IPS DF 6.9 (cell line): Measurements from ENCODE around the gene CSNK1G2.

Experiments used
- DNase-seq: peaks from one replicate; pipeline ENCODE4 v3.0.0-alpha.2; 2013; ENCODE audit warnings: low read depth, low spot score
- H3K27ac ChIP-seq: one replicate; pipeline ENCODE4 v1.5.1; 2013; ENCODE audit warnings: low read length, control low read depth
- H3K27me3 ChIP-seq: 2 replicates; pipeline ENCODE4 v1.6.1; 2013; ENCODE audit warnings: mild to moderate bottlenecking, low read length; ENCODE audit not compliant: control insufficient read depth, insufficient read depth
- H3K36me3 ChIP-seq: 2 replicates; pipeline ENCODE4 v1.6.1; 2013; ENCODE audit warnings: low read length; ENCODE audit not compliant: control insufficient read depth, insufficient read depth
- H3K4me1 ChIP-seq: 2 replicates; pipeline ENCODE4 v1.6.1; 2013; ENCODE audit warnings: low read length; ENCODE audit not compliant: control insufficient read depth, insufficient read depth
- H3K4me3 ChIP-seq: 2 replicates; pipeline ENCODE4 v1.5.1; 2013; ENCODE audit warnings: mild to moderate bottlenecking, low read length
- H3K9me3 ChIP-seq: 2 replicates; pipeline ENCODE4 v1.6.1; 2013; ENCODE audit warnings: low read length, inconsistent platforms; ENCODE audit not compliant: control insufficient read depth, insufficient read depth
- WGBS: extraction: QIAGEN DNeasy Blood & Tissue Kit; methylation state at CpG from one replicate; pipeline ENCODE4 v1.1.7; 2013; ENCODE audit warnings: mixed read lengths, missing lambda C conversion rate; ENCODE audit not compliant: insufficient read length, insufficient coverage; 5-methylcytosine and 5-hydroxymethylcytosine counted together

CSNK1G2 gene

DNA sequence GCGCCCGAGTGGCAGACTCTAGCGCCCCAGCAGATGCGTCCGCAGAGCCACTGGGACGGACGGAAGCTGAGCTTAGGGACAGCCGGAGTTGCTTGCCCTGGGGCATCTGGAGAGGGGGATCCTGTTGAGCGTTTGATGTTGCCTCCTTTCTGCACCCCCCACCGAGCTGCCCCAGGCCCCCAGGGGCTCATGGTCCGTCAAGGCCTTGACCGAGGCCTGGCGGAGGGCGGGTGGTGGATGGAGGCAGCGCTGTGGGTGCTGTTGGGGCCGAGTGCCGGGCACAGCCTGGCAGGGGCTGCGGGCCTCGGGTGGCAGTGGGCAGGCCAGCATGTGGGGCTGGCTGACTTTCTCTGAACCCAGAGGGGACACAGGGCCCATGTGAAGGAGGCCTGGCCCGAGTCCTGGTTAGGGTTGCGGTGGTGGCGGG, 2.7 kb downstream of the CSNK1G2 start:
- H3K27me3 ChIP-seq: no peaks in the 10 kb centered on the region
- no peak overlapping the region for H3K27ac ChIP-seq
- no peaks in the 10 kb centered on the region for H3K9me3 ChIP-seq
- H3K4me1 ChIP-seq: peaks cover 10% of the 10 kb centered on the region
- no peak overlapping the region for H3K4me3 ChIP-seq
- no peaks in the 10 kb centered on the region for H3K36me3 ChIP-seq
- WGBS: no CpG with 5 or more reads among the region's 22 CpGs
- no peak for DNase-seq

DNA sequence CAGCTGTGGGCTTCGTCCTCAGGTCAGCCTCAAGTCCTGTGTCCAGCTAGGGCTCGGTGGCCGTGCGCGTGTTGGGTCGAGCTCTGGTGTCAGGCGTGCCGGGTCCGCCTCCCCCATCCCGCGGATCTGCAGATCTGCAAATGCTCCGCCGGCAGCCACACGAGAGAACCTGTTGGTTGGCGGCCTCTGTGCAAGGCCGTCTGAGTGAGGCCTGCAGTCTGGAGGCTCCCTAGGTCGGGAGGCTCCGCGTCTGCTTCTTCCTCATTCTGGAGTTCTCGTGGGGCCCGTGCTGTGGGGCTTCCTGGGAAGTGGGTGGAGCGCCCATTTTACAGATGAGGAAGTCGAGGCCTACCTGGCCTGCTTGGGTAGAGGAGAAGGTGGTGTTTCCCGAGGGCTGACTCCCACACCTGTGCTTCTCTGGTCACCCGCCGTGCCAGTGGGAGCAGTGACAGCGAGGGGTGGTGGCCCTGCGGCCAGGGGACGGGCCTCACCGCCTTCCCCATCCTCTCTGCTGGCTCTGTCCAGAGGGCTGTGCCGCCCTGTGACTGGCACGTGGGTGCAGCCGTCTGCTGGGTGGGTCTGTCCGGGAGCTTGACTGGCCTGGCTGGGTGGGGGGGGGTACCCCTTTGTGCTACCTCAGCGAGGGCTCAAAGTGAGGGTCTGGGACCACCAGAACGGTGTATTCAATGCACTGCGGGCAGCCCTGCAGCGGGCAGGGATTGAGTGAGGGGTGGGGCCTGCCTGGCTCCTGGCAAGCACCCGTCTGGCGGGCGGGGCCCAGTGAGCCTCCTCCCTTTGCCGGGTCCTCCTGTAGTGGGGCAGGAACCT, 3.3 kb downstream of the CSNK1G2 start:
- no peak overlapping the region for H3K4me3 ChIP-seq
- H3K27ac ChIP-seq: no peak overlapping the region

DNA sequence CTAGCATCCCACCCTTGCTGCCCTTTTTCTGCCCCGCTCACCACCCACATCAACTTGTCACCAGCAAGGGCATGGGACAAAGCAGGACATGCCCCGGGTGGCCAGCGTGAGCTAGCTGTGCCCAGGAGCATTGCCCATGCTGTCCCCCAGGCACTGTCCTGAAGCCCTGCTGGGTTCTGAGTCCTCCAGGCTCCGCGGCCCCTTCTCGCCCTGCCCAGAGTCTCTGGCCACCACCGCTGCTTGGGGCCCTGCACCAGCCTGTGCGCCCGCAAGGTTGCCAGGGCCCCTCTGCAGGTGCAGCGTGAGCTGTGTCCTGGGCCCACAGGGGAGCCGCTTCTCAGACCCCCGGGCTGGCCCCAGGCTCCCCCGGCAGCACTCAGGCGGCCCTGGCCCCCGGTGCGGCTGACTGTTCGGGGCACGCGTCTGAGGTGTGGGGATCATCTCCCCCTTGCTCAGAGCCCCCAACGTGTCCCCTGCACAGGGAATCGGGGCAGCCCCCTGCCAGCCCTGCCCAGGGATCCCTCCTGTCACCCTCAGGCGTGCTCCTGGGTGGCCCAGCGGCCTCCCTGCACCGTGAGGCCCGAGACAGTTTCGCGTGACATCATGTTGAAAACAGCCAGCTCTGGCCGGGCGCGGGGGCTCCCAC, 4.1 kb downstream of the CSNK1G2 start:
- DNase-seq: no peak
- H3K4me1 ChIP-seq: peaks cover 10% of the 10 kb centered on the region
- H3K27me3 ChIP-seq: no peaks in the 10 kb centered on the region
- H3K36me3 ChIP-seq: no peaks in the 10 kb centered on the region
- no peak overlapping the region for H3K27ac ChIP-seq
- H3K4me3 ChIP-seq: no peak overlapping the region
- WGBS: no CpG with 5 or more reads among the region's 30 CpGs
- H3K9me3 ChIP-seq: no peaks in the 10 kb centered on the region

More for the DNA sequence above, 3.3 kb downstream of the CSNK1G2 start:
- Histone ChIP-seq H3K36me3 (no peaks in the 10 kb centered on the region), H3K4me1 (peaks cover 10% of the 10 kb centered on the region), H3K9me3 (no peaks in the 10 kb centered on the region), H3K27me3 (no peaks in the 10 kb centered on the region)
- no CpG with 5 or more reads among the region's 42 CpGs for WGBS
- DNase-seq: no peak

DNA sequence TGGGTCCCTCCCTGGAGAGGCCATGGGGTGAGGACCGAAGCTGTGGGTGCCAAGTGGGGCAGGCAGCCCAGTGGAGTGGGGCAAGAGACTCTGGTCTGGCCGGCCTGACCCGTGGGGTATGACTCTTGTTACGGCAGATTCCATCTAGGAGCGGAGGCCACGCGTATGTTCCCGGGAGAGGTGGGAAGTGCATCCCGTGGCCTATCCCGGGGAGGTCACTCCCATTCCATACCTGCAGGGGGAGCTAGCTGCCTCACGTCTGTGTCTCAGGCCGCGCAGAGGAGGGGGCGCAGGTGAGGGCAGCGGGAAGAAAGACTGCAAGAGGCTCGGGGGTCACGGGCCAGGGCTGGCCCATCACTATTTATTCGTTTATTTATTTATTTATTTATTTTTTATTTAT, 4.9 kb downstream of the CSNK1G2 start:
- no peak overlapping the region for H3K27ac ChIP-seq
- H3K4me3 ChIP-seq: no peak overlapping the region
- peaks cover 10% of the 10 kb centered on the region for H3K4me1 ChIP-seq
- peak; percentile 75 for DNase-seq
- H3K27me3 ChIP-seq: no peaks in the 10 kb centered on the region
- no peaks in the 10 kb centered on the region for H3K36me3 ChIP-seq
- H3K9me3 ChIP-seq: no peaks in the 10 kb centered on the region
- no CpG with 5 or more reads among the region's 18 CpGs for WGBS

DNA sequence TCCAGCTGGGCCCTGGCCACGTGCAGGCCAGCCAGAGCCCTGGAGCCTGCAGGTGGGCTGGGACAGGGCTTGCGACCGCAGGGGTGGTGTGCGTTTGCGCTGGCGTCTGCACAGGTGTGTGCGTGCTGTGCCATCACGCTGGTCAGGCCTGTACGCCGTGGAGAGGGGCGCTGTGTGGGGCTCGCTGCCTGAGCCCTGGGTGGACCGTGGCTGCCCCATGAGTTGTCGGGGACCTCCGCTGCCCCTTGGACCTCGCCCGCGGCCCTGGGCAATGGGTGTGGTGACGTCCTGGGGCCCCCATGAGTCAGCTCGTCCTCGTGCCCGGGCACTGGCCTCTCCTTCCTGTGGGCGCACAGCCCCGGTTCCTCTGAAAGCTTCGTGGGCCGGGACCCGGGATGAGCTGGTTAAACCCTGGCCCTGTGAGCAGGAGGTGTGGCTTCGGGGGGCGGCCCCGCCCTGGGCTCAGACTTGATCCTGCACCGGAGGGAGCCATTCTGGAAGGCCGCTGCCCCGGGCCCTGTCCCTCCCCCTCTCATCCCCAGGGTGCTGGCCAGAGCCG, 6.8 kb downstream of the CSNK1G2 start:
- Histone ChIP-seq H3K27ac (no peak overlapping the region), H3K4me3 (no peak overlapping the region), H3K27me3 (no peaks in the 10 kb centered on the region), H3K9me3 (no peaks in the 10 kb centered on the region), H3K4me1 (peaks cover 10% of the 10 kb centered on the region), H3K36me3 (no peaks in the 10 kb centered on the region; the same call in 1 of the 2 replicates)
- no peak for DNase-seq
- no CpG with 5 or more reads among the region's 34 CpGs for WGBS

DNA sequence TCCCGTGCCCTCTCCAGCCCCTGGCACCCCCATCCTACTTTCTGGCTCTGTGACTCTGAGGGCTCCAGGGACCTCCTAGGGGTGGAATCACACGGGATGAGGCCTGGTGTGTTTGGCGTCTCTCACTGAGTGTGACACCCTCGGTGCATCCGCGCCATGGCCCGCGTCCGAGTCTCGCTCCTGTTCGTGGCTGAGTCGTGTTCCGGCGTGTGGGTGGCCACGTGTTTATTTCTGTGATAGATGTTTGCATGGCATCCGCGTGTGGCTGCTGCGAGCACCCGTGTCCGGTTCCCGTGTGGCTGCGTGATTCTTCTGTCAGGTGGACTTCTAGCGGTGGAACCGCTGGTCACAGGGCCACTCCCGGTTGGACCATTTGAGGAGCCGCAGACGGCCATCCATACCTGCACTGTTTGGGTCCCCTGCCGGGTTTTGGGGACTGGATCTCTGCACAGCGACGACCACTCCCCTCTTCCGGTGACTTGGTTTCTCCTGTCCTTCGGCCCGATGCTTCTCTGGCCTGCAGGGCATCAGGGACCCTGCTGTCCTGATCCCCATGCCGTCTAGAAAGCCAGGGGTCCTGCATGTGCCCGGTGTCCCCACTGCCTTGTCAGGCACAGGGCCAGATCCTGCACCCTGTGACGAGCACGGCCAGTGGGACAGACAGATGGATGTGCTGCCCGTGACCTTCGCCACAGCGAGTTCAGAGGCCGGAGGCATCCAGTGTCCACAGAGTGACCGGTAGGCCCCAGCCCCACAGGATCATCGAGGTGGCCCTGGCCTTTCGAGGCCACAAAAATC, 8.5 kb downstream of the CSNK1G2 start:
- no peak for DNase-seq
- WGBS: no CpG with 5 or more reads among the region's 44 CpGs
- Histone ChIP-seq H3K27ac (no peak overlapping the region), H3K9me3 (no peaks in the 10 kb centered on the region), H3K27me3 (no peaks in the 10 kb centered on the region), H3K36me3 (no peaks in the 10 kb centered on the region; the same call in 1 of the 2 replicates), H3K4me1 (peaks cover 3% of the 10 kb centered on the region; the same call in 1 of the 2 replicates), H3K4me3 (no peak overlapping the region; the same call in 1 of the 2 replicates)

DNA sequence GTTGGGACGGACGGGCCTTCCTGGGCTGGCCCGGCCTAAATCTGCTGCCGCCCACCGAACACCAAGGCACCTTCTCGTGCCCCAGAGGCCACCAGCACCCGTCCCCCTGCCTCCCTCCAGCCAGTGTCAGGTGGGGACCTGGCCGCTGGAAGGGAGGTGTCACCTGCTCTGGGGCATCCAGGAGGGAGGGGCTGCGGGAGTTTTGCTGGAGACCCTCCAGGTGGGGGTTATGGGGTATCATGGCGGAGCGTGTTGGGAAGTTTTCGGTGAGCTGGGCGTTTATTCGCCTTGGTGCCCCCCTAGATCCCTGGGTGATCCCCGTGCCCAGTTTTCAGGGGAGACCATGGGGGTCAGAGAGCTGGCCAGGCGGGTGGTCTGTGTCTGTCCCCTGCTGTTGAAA, 9.7 kb downstream of the CSNK1G2 start:
- H3K4me3 ChIP-seq: no peak overlapping the region
- H3K36me3 ChIP-seq: no peaks in the 10 kb centered on the region; the same call in 1 of the 2 replicates
- H3K4me1 ChIP-seq: peaks cover 3% of the 10 kb centered on the region; the same call in 1 of the 2 replicates
- no peak overlapping the region for H3K27ac ChIP-seq
- H3K9me3 ChIP-seq: no peaks in the 10 kb centered on the region
- no peaks in the 10 kb centered on the region for H3K27me3 ChIP-seq
- no peak for DNase-seq
- no CpG with 5 or more reads among the region's 16 CpGs for WGBS

DNA sequence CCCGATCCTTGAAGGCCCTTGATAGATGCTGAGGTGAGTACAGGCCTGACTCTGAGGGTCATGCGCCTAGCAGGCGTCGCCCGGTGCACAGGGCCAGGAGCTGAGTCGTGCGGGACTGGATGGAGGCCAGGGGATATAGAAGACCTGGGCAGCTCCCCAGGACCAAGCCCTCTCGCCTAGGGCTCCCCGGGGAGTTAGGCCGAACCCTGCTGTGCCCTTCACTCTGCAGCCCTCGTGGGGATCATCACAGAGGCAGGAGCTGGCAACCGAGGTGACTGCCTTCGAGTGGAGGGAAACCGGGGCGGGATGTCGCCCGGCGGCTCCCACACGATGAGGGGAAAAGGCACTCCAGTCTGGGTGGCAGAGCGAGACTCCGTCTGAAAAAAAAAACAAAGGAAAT, 11.7 kb downstream of the CSNK1G2 start:
- Histone ChIP-seq H3K27me3 (no peaks in the 10 kb centered on the region), H3K27ac (no peak overlapping the region), H3K9me3 (no peaks in the 10 kb centered on the region), H3K36me3 (no peaks in the 10 kb centered on the region; the same call in 1 of the 2 replicates), H3K4me3 (no peak overlapping the region), H3K4me1 (peaks cover under 1% of the 10 kb centered on the region; the same call in 1 of the 2 replicates)
- no CpG with 5 or more reads among the region's 21 CpGs for WGBS
- DNase-seq: no peak

DNA sequence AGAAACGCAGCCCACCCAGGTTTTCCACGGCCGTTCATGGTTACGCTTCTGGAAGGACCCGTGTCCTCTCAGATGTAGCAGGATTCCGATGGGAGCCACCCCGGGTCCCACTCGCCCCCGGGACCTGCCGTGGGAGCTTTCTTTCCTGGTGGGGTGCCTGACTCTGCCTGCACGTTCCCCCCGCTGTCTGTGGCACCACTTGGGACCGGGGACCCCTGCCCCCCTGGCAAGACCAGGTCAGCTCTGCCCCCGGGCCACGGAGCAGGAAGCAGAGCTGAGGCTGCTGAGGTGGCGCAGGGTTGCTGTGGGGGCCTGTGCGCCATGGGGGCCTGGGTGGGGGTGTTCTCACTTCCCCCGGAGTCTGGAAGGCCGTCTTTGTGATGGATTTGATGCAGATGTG, 12.1 kb downstream of the CSNK1G2 start:
- Histone ChIP-seq H3K4me3 (no peak overlapping the region), H3K9me3 (no peaks in the 10 kb centered on the region), H3K4me1 (no peaks in the 10 kb centered on the region; the same call in 1 of the 2 replicates), H3K36me3 (no peaks in the 10 kb centered on the region; the same call in 1 of the 2 replicates), H3K27me3 (no peaks in the 10 kb centered on the region), H3K27ac (no peak overlapping the region)
- no peak for DNase-seq
- no CpG with 5 or more reads among the region's 19 CpGs for WGBS
